ENCODE results near the gene PRG2.

DNA sequence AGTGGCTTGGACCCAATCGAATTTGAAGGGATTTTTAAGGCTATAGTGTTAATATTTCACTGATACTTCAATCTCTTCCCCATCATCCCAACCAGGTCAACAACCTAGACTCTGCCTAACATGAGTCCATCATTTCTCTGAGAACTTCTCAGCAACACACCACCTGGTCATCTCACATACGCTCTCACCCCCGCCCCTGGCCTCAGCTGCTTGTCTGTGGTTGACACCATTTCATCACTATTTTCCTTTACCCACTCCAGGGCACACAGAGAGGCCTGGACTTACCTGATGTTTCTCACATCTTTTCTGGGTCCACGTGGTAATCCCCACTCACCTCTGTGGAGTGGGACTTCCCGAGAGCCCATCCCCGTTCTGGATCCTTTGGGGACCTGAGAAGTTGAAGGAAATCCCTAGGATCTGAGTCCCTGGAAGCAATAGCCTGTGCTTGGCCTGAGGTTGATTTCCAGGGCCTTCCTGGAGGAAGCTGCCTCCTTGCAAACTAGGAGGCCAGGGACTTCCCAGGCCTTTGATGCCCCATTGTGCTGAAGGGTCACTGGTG is 49.1 kb downstream of the PRG2 start:
- TF ChIP-seq, protein P1, sequence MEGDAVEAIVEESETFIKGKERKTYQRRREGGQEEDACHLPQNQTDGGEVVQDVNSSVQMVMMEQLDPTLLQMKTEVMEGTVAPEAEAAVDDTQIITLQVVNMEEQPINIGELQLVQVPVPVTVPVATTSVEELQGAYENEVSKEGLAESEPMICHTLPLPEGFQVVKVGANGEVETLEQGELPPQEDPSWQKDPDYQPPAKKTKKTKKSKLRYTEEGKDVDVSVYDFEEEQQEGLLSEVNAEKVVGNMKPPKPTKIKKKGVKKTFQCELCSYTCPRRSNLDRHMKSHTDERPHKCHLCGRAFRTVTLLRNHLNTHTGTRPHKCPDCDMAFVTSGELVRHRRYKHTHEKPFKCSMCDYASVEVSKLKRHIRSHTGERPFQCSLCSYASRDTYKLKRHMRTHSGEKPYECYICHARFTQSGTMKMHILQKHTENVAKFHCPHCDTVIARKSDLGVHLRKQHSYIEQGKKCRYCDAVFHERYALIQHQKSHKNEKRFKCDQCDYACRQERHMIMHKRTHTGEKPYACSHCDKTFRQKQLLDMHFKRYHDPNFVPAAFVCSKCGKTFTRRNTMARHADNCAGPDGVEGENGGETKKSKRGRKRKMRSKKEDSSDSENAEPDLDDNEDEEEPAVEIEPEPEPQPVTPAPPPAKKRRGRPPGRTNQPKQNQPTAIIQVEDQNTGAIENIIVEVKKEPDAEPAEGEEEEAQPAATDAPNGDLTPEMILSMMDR (IDR thresholded peaks at IDR 0.05), result no peak
- no peak for TF ChIP-seq EZH2 (IDR thresholded peaks at IDR 0.05; ENCODE audit: borderline replicate concordance, insufficient read depth, low read depth, low read length, poor library complexity, severe bottlenecking)

Data from B cell (primary cell).